B cell (primary cell): Measurements from ENCODE around the gene VPREB1. TPM values are rescaled to one million over a fixed set of nuclear protein-coding genes. Genes with fewer than 3 reads are reported as not detected.
A peak's percentile ranks its signal among the peaks of the same experiment; 100 is the strongest.

Source experiments
- ATAC-seq: fragments of 200-7000 bp; cut with Tn5 transposase; one replicate; pipeline ENCODE4 v1.10.0; 2021; ENCODE audit warnings: low read depth, mild to moderate bottlenecking, moderate number of reproducible peaks, moderate library complexity
- CTCF ChIA-PET: fragments of 350-600 bp; sonication (Branson Sonifier 250); formaldehyde crosslinking; loops from one replicate; lab custom pipeline; 2021; ENCODE audit warnings: antibody characterized with exemption, inconsistent platforms; lab: Charles Lee
- POLR2A ChIA-PET: fragments of 350-600 bp; sonication (Branson Sonifier 250); formaldehyde crosslinking; loops from one replicate; lab custom pipeline; 2021; ENCODE audit warnings: antibody characterized with exemption; lab: Charles Lee
- DNase-seq: peaks from one replicate; pipeline ENCODE4 v3.0.0; 2013
- H2AFZ ChIP-seq: 2 replicates; pipeline ENCODE4 v1.6.1; 2012; ENCODE audit warnings: mild to moderate bottlenecking, low read depth, low read length; ENCODE audit not compliant: insufficient read depth, poor library complexity, severe bottlenecking
- H3K27ac ChIP-seq, 2 donors: 1 replicate in 1 of 2; 2 replicates in 1 of 2; pipeline ENCODE4 v1.5.1; 2012 to 2013; ENCODE audit warnings: low read length in 2 of 2, mild to moderate bottlenecking in 2 of 2, moderate library complexity in 1 of 2
- H3K27me3 ChIP-seq, 4 experiments: fragments of 200-600 bp in 1 of 4; sonication (generic) in 1 of 4; replicated peaks in 1 of 4; 1 replicate in 2 of 4; 2 replicates in 2 of 4; pipeline versions ENCODE4 v1.6.1 to v1.7.0; 2013 to 2016; ENCODE audit warnings: low read length in 3 of 4, mild to moderate bottlenecking in 2 of 4, mixed read lengths in 1 of 4, moderate library complexity in 1 of 4; ENCODE audit not compliant: insufficient read depth in 4 of 4, control insufficient read depth in 3 of 4; ENCODE audit errors: control extremely low read depth in 1 of 4
- H3K36me3 ChIP-seq, 2 experiments: replicated peaks in 1 of 2; 1 replicate in 1 of 2; 2 replicates in 1 of 2; pipeline versions ENCODE4 v1.6.1 to v1.7.1; 2013; ENCODE audit warnings: low read length in 1 of 2; ENCODE audit not compliant: insufficient read depth in 2 of 2, control insufficient read depth in 1 of 2; ENCODE audit errors: control extremely low read depth in 1 of 2, extremely low read depth in 1 of 2
- H3K4me1 ChIP-seq, 2 donors: fragments of 200-600 bp in 1 of 2; sonication (generic) in 1 of 2; 1 replicate in 1 of 2; 2 replicates in 1 of 2; pipeline versions ENCODE4 v1.5.1 to v1.6.1; 2013 to 2017; ENCODE audit warnings: low read length in 2 of 2; ENCODE audit not compliant: control insufficient read depth in 2 of 2, insufficient read depth in 2 of 2
- H3K4me2 ChIP-seq: replicated peaks from 2 replicates; pipeline ENCODE3; 2012; ENCODE audit warnings: mild to moderate bottlenecking, low read depth, low read length; ENCODE audit not compliant: poor library complexity, severe bottlenecking
- H3K4me3 ChIP-seq, 5 experiments: fragments of 200-600 bp in 1 of 5; sonication (generic) in 1 of 5; 1 replicate in 3 of 5; 2 replicates in 2 of 5; pipeline versions ENCODE4 v1.5.1 to v1.7.0; 2011 to 2016; ENCODE audit warnings: low read length in 4 of 5, mild to moderate bottlenecking in 4 of 5, low read depth in 2 of 5, control low read depth in 1 of 5, moderate library complexity in 1 of 5; ENCODE audit not compliant: insufficient read depth in 1 of 5; ENCODE audit errors: control extremely low read depth in 1 of 5, extremely low read depth in 1 of 5
- H3K79me2 ChIP-seq: fragments of 200-600 bp; sonication (generic); one replicate; pipeline ENCODE4 v1.6.0; 2016; ENCODE audit warnings: low read length; ENCODE audit not compliant: control insufficient read depth, insufficient read depth
- H3K9ac ChIP-seq: fragments of 200-600 bp; sonication (generic); 2 replicates; pipeline ENCODE4 v1.6.1; 2017; ENCODE audit warnings: mild to moderate bottlenecking, low read length, moderate library complexity
- H3K9me3 ChIP-seq, 3 donors: one replicate each; pipeline versions ENCODE4 v1.6.1 to v1.7.1; 2013; ENCODE audit warnings: low read length in 2 of 3; ENCODE audit not compliant: control insufficient read depth in 2 of 3, insufficient read depth in 1 of 3; ENCODE audit errors: control extremely low read depth in 1 of 3
- H4K20me1 ChIP-seq: 2 replicates; pipeline ENCODE4 v1.6.0; 2012; ENCODE audit warnings: mild to moderate bottlenecking, low read length; ENCODE audit not compliant: insufficient read depth, control insufficient read depth, poor library complexity, severe bottlenecking
- H3K27ac Mint-ChIP-seq: one replicate; pipeline ENCODE4 v1.8.0; 2021; ENCODE audit warnings: mixed read lengths
- H3K27me3 Mint-ChIP-seq: one replicate; pipeline ENCODE4 v1.8.0; 2021; ENCODE audit warnings: mixed read lengths
- H3K4me1 Mint-ChIP-seq: one replicate; pipeline ENCODE4 v1.8.0; 2021; ENCODE audit warnings: mixed read lengths
- H3K4me3 Mint-ChIP-seq: one replicate; pipeline ENCODE4 v1.8.0; 2021; ENCODE audit warnings: mixed read lengths
- H3K9me3 Mint-ChIP-seq: one replicate; pipeline ENCODE4 v1.8.0; 2022; ENCODE audit warnings: mixed read lengths; ENCODE audit not compliant: insufficient read depth
- EZH2 ChIP-seq: IDR thresholded peaks from 2 replicates; pipeline ENCODE4 v1.6.1; 2012; ENCODE audit warnings: borderline replicate concordance, low read depth, mild to moderate bottlenecking, moderate library complexity, low read length; ENCODE audit not compliant: insufficient read depth, poor library complexity, severe bottlenecking
- WGBS: methylation state at CpG from one replicate; pipeline ENCODE4 v1.1.5; 2013; ENCODE audit warnings: missing lambda C conversion rate; ENCODE audit not compliant: insufficient coverage; 5-methylcytosine and 5-hydroxymethylcytosine counted together
- intact Hi-C: fragments of 100-400 bp; cut with micrococcal nuclease; formaldehyde crosslinking; loops from one replicate; pipeline ENCODE4 v1.10.0; 2022
- polyA plus RNA-seq: library from polyadenylated mRNA; depleted of rRNA; stranded (reverse); fragments of >200 nt; gene quantifications from 2 replicates; pipeline ENCODE4 v1.2.3, GENCODE V29; 2012
- total RNA-seq, 2 donors: library from RNA; stranded (reverse); fragments of 120-200 nt in 1 of 2; gene quantifications; 1 replicate in 1 of 2; 2 replicates in 1 of 2; pipeline versions ENCODE4 v1.2.3 to v1.2.4, GENCODE V29; 2013 to 2022
- TF ChIP-seq, protein P1 (sequence below): fragments of 200-600 bp; IDR thresholded peaks from one replicate; pipeline ENCODE4 v1.8.0; 2022; ENCODE audit warnings: antibody characterized with exemption, mild to moderate bottlenecking

The VPREB1 gene
- total and polyA plus RNA-seq, 2 donors (not counting 1 experiment from before 2014, with no cell fraction given), result 1.2 TPM; not detected in 1

DNA sequence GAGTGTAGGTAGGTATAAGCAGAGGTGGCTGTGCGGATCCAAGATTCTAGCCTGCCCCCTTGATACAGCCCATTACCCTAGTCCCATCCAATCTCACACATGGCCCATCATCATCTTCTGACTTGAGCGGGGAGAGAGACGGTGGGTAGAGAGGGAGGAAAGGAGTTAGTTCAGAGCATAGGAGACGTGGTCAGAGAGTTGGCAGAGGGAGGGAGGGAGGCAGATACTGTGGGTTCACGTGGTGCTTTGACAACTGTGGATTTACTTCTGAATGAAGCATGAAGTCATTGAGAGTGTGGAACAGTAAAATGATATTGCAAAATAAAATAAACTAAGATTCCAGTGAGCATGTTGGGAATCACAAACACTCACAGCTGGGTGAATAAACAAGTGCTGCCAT is 31.4 kb upstream of the VPREB1 start:
- H3K4me3 ChIP-seq, result no peak overlapping the region
- peaks cover 53 to 63% of the 10 kb centered on the region in 2 donors for H3K4me1 ChIP-seq
- no peak overlapping the region for H3K4me2 ChIP-seq
- no peaks in the 10 kb centered on the region for H3K79me2 ChIP-seq
- H3K27ac ChIP-seq, result no peak overlapping the region
- H3K36me3 ChIP-seq, result no peaks in the 10 kb centered on the region
- CTCF ChIA-PET, result interaction anchor here (0.5 to 3.4 kb wide), 7 partner anchors 12 to 110 kb away, joined by 3 to 22 read pairs (median 5); no protein-coding TSS in a partner anchor
- no peaks in the 10 kb centered on the region for H3K9me3 ChIP-seq
- POLR2A ChIA-PET, result no interaction called here
- no peaks in the 10 kb centered on the region for H3K27me3 ChIP-seq
- Mint-ChIP-seq H3K27ac (peak overlapping the region; percentile 8), H3K27me3 (no peaks in the 10 kb centered on the region), H3K4me1 (peaks cover 68% of the 10 kb centered on the region), H3K4me3 (peak overlapping the region; percentile 23), H3K9me3 (no peaks in the 10 kb centered on the region)
- no peak for TF ChIP-seq EZH2
- TF ChIP-seq, protein P1, sequence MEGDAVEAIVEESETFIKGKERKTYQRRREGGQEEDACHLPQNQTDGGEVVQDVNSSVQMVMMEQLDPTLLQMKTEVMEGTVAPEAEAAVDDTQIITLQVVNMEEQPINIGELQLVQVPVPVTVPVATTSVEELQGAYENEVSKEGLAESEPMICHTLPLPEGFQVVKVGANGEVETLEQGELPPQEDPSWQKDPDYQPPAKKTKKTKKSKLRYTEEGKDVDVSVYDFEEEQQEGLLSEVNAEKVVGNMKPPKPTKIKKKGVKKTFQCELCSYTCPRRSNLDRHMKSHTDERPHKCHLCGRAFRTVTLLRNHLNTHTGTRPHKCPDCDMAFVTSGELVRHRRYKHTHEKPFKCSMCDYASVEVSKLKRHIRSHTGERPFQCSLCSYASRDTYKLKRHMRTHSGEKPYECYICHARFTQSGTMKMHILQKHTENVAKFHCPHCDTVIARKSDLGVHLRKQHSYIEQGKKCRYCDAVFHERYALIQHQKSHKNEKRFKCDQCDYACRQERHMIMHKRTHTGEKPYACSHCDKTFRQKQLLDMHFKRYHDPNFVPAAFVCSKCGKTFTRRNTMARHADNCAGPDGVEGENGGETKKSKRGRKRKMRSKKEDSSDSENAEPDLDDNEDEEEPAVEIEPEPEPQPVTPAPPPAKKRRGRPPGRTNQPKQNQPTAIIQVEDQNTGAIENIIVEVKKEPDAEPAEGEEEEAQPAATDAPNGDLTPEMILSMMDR, result no peak
- 18% methylated on average over 3 of the region's 5 CpGs for WGBS
- DNase-seq, result no peak
- H4K20me1 ChIP-seq, result no peaks in the 10 kb centered on the region
- H2AFZ ChIP-seq, result no peak overlapping the region
- no peak overlapping the region for H3K9ac ChIP-seq
- ATAC-seq, result no peak
- intact Hi-C loops, result no loop called here

DNA sequence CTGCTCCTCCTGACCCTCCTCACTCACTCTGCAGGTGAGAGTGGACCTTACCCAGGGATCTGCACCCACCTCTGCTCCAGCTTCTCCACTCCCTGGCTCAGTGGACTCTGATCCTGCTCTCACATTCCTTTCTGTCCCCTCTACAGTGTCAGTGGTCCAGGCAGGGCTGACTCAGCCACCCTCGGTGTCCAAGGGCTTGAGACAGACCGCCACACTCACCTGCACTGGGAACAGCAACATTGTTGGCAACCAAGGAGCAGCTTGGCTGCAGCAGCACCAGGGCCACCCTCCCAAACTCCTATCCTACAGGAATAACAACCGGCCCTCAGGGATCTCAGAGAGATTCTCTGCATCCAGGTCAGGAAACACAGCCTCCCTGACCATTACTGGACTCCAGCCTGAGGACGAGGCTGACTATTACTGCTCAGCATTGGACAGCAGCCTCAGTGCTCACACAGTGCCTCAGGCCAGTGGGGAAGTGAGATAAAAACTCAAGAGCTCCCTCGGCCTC is 29.7 kb upstream of the VPREB1 start:
- intact Hi-C loops, result no loop called here
- H3K4me1 ChIP-seq, result peaks cover 46 to 63% of the 10 kb centered on the region in 2 donors
- no peaks in the 10 kb centered on the region for H4K20me1 ChIP-seq
- H3K9me3 ChIP-seq, result no peaks in the 10 kb centered on the region
- TF ChIP-seq, protein P1, result no peak
- no peak for TF ChIP-seq EZH2
- H3K4me2 ChIP-seq, result peak overlapping the region; percentile 51
- peak overlapping the region in 1 of 5 experiments; percentile 6 for H3K4me3 ChIP-seq
- DNase-seq, result no peak
- H3K27ac Mint-ChIP-seq, result peak overlapping the region; percentile 68
- no peaks in the 10 kb centered on the region for H3K79me2 ChIP-seq
- peak overlapping the region; percentile 37 for H3K4me3 Mint-ChIP-seq
- H3K9ac ChIP-seq, result no peak overlapping the region
- peak overlapping the region; percentile 14 for H2AFZ ChIP-seq
- ChIA-PET CTCF (interaction anchor here (1.1 to 3.4 kb wide), 9 partner anchors 8 to 195 kb away, joined by 3 to 22 read pairs (median 6); no protein-coding TSS in a partner anchor), POLR2A (interaction anchor here (0.7 kb wide), 1 partner anchor 46 kb away, joined by 3 read pairs; no protein-coding TSS in a partner anchor)
- WGBS, result 90% methylated on average over 4 of the region's 5 CpGs
- H3K27me3 Mint-ChIP-seq, result no peaks in the 10 kb centered on the region
- H3K27ac ChIP-seq, result no peak overlapping the region
- no peaks in the 10 kb centered on the region for H3K27me3 ChIP-seq
- no peak for ATAC-seq
- no peaks in the 10 kb centered on the region for H3K36me3 ChIP-seq
- peaks cover 66% of the 10 kb centered on the region for H3K4me1 Mint-ChIP-seq
- H3K9me3 Mint-ChIP-seq, result no peaks in the 10 kb centered on the region
